A673 (cell line): ENCODE results near the gene CD6. TPM values are rescaled to one million over a fixed set of nuclear protein-coding genes. Genes with fewer than 3 reads are reported as not detected.

Experiments used
- BruUV-seq: library from RNA; stranded (reverse); fragments of 400-500 nt; replicated peaks from 2 replicates; lab custom pipeline; 2021; lab: Mats Ljungman, UMichigan
- CTCF ChIA-PET: fragments of 300-600 bp; sonication (Branson Sonifier 250); formaldehyde crosslinking; loops from one replicate; lab custom pipeline; 2022; ENCODE audit warnings: antibody characterized with exemption; lab: Charles Lee
- POLR2A ChIA-PET: fragments of 300-600 bp; sonication (Branson Sonifier 250); formaldehyde crosslinking; loops from one replicate; lab custom pipeline; 2022; ENCODE audit warnings: antibody characterized with exemption; ENCODE audit not compliant: low non-redundant PET; lab: Charles Lee
- DNase-seq: peaks from one replicate; pipeline ENCODE4 v3.0.0-alpha.2; 2015; ENCODE audit warnings: low spot score
- H3K27ac ChIP-seq: fragments of 200-600 bp; sonication (generic); 2 replicates; pipeline ENCODE4 v1.5.1; 2016; ENCODE audit warnings: mixed run types, low read depth, mild to moderate bottlenecking, mixed read lengths, antibody characterized with exemption, low read length; ENCODE audit not compliant: poor library complexity, severe bottlenecking
- H3K27me3 ChIP-seq: fragments of 200-600 bp; sonication (generic); replicated peaks from 2 replicates; pipeline ENCODE4 v1.6.1; 2017; ENCODE audit warnings: mixed run types, low read depth, mild to moderate bottlenecking, mixed read lengths, antibody characterized with exemption, low read length; ENCODE audit not compliant: insufficient read depth, poor library complexity
- H3K36me3 ChIP-seq: fragments of 200-600 bp; sonication (generic); 2 replicates; pipeline ENCODE4 v1.6.1; 2016; ENCODE audit warnings: mixed run types, mild to moderate bottlenecking, mixed read lengths, antibody characterized with exemption, low read length; ENCODE audit not compliant: insufficient read depth, poor library complexity, severe bottlenecking
- H3K4me1 ChIP-seq: fragments of 200-600 bp; sonication (generic); 2 replicates; pipeline ENCODE4 v1.6.1; 2017; ENCODE audit warnings: mixed run types, mild to moderate bottlenecking, mixed read lengths, antibody characterized with exemption, low read length; ENCODE audit not compliant: insufficient read depth, poor library complexity, severe bottlenecking
- H3K4me3 ChIP-seq: fragments of 200-600 bp; sonication (generic); 2 replicates; pipeline ENCODE4 v1.5.1; 2016; ENCODE audit warnings: low read depth, mixed run types, mild to moderate bottlenecking, mixed read lengths, low read length; ENCODE audit not compliant: poor library complexity, severe bottlenecking
- H3K9me3 ChIP-seq: fragments of 200-600 bp; sonication (generic); 2 replicates; pipeline ENCODE4 v1.6.1; 2016; ENCODE audit warnings: mixed run types, low read depth, mild to moderate bottlenecking, mixed read lengths, antibody characterized with exemption, low read length; ENCODE audit not compliant: poor library complexity, severe bottlenecking
- CTCF ChIP-seq: fragments of 300-800, 200-600 bp; sonication (generic); conservative IDR thresholded peaks from 2 replicates; pipeline ENCODE4 v1.5.1; 2017; ENCODE audit warnings: low read depth, mild to moderate bottlenecking, antibody characterized with exemption, low read length, moderate library complexity, mixed read lengths
- EZH2 ChIP-seq: fragments of 200-600 bp; sonication (generic); IDR thresholded peaks from 2 replicates; pipeline ENCODE4 v1.6.1; 2017; ENCODE audit warnings: borderline replicate concordance, low read depth, mild to moderate bottlenecking, mixed read lengths, antibody characterized with exemption, low read length; ENCODE audit not compliant: poor library complexity, severe bottlenecking
- intact Hi-C: fragments of 100-400 bp; cut with micrococcal nuclease; formaldehyde crosslinking; loops from one replicate; pipeline ENCODE4 v1.10.0; 2022; ENCODE audit not compliant: unreplicated experiment
- total RNA-seq: library from RNA; stranded (reverse); gene quantifications from 2 replicates; pipeline ENCODE4 v1.2.3, GENCODE V29; 2021

CD6 gene
- total RNA-seq, 1 experiment from 2014 or later: not detected

- BruUV-seq: no TSS peak
- POLR2A ChIA-PET: interaction anchor here (0.5 to 0.6 kb wide), 2 partner anchors 78 to 1406 kb away, joined by 3 to 4 read pairs; no protein-coding TSS in a partner anchor
- no peaks in the 10 kb centered on the region for H3K27me3 ChIP-seq
Observed at GRCh38 chr11:61028135-61028729, 56.8 kb downstream of the CD6 start.

GRCh38 chr11:61032824-61033223 is 61.3 kb downstream of the CD6 start:
- Histone ChIP-seq H3K36me3 (no peaks in the 10 kb centered on the region), H3K27ac (no peak overlapping the region), H3K27me3 (no peaks in the 10 kb centered on the region), H3K9me3 (no peaks in the 10 kb centered on the region), H3K4me1 (no peaks in the 10 kb centered on the region), H3K4me3 (no peak overlapping the region)
- TF ChIP-seq CTCF (no peak), EZH2 (no peak)
- no peak for DNase-seq
- ChIA-PET POLR2A (interaction anchor here (0.7 kb wide), 1 partner anchor 351 kb away, joined by 3 read pairs; no protein-coding TSS in a partner anchor), CTCF (no interaction called here)
- BruUV-seq: no TSS peak
- intact Hi-C loops: no loop called here

More at GRCh38 chr11:61028135-61028729, 56.8 kb downstream of the CD6 start:
- Histone ChIP-seq H3K36me3 (no peaks in the 10 kb centered on the region), H3K4me1 (no peaks in the 10 kb centered on the region), H3K4me3 (no peak overlapping the region), H3K9me3 (no peaks in the 10 kb centered on the region), H3K27ac (no peak overlapping the region)
- intact Hi-C loops: no loop called here
- TF ChIP-seq EZH2: no peak
- TF ChIP-seq CTCF: no peak
- DNase-seq: peak; percentile 41
- CTCF ChIA-PET: interaction anchor here (0.6 kb wide), 1 partner anchor 119 kb away, joined by 3 read pairs; no protein-coding TSS in a partner anchor

GRCh38 chr11:61033417-61033816 is 61.9 kb downstream of the CD6 start:
- TF ChIP-seq CTCF (no peak), EZH2 (no peak)
- POLR2A ChIA-PET: interaction anchor here (0.7 kb wide), 1 partner anchor 351 kb away, joined by 3 read pairs; no protein-coding TSS in a partner anchor
- Histone ChIP-seq H3K27ac (no peak overlapping the region), H3K4me1 (no peaks in the 10 kb centered on the region), H3K27me3 (no peaks in the 10 kb centered on the region), H3K4me3 (no peak overlapping the region), H3K9me3 (no peaks in the 10 kb centered on the region), H3K36me3 (no peaks in the 10 kb centered on the region)
- no TSS peak for BruUV-seq
- CTCF ChIA-PET: no interaction called here
- DNase-seq: no peak
- intact Hi-C loops: no loop called here
